ENCODE measurements around the gene PCDHGA6.
"Not testable (repeated sequence)": the region's sequence is repeated elsewhere in the genome, so short reads cannot be mapped to it uniquely, and the experiment has no call there.

The PCDHGA6 gene

GRCh38 chr5:141394401-141395187 lies 20.9 kb downstream of the PCDHGA6 start:
- FAIRE-seq = not testable (repeated sequence)

- not testable (repeated sequence) for FAIRE-seq
Measured at GRCh38 chr5:141397756-141398551, 24.3 kb downstream of the PCDHGA6 start, which contains the start of gene PCDHGB5. PCDHGB5 (plus strand) TSS chr5:141397947; CDS start chr5:141398128, 181 bp downstream.

- FAIRE-seq = no peak
Measured at GRCh38 chr5:141398608-141399007, 24.9 kb downstream of the PCDHGA6 start.

GRCh38 chr5:141399555-141400258 lies 26.0 kb downstream of the PCDHGA6 start:
- FAIRE-seq = no peak

GRCh38 chr5:141402553-141403243 lies 29.0 kb downstream of the PCDHGA6 start, which contains the start of gene PCDHGA9:
PCDHGA9 (plus strand) TSS chr5:141402778; CDS start chr5:141402953, 175 bp downstream.
- FAIRE-seq = peak; percentile 60

GRCh38 chr5:141403387-141403786 lies 29.7 kb downstream of the PCDHGA6 start:
- FAIRE-seq = no peak

- FAIRE-seq = not testable (repeated sequence)
Measured at GRCh38 chr5:141407790-141408505, 34.3 kb downstream of the PCDHGA6 start, which contains the start of gene PCDHGB6. PCDHGB6 (plus strand) TSS chr5:141408021; CDS start chr5:141408203, 182 bp downstream.

- no peak for FAIRE-seq
Measured at GRCh38 chr5:141409598-141410306, 36.1 kb downstream of the PCDHGA6 start.

- no peak for FAIRE-seq
Measured at GRCh38 chr5:141411575-141411974, 37.9 kb downstream of the PCDHGA6 start.

- peak; percentile 90 for FAIRE-seq
Measured at GRCh38 chr5:141412854-141413539, 39.3 kb downstream of the PCDHGA6 start, which contains the start of gene PCDHGA10. PCDHGA10 (plus strand) TSS chr5:141412987; CDS start chr5:141413176, 189 bp downstream.

GRCh38 chr5:141413540-141414069 lies 39.9 kb downstream of the PCDHGA6 start:
- no peak for FAIRE-seq

GRCh38 chr5:141414548-141415274 lies 41.0 kb downstream of the PCDHGA6 start:
- FAIRE-seq = not testable (repeated sequence)

- not testable (repeated sequence) for FAIRE-seq
Measured at GRCh38 chr5:141415275-141415618, 41.6 kb downstream of the PCDHGA6 start.

GRCh38 chr5:141417494-141418172 lies 43.9 kb downstream of the PCDHGA6 start, which contains the start of gene PCDHGB7:
PCDHGB7 (plus strand) TSS chr5:141417677; CDS start chr5:141417860, 183 bp downstream.
- peak; percentile 81 for FAIRE-seq

- FAIRE-seq = no peak
Measured at GRCh38 chr5:141419074-141419880, 45.6 kb downstream of the PCDHGA6 start.

GRCh38 chr5:141420855-141421488 lies 47.3 kb downstream of the PCDHGA6 start, which contains the start of gene PCDHGA11:
PCDHGA11 (plus strand) TSS chr5:141421051; CDS start chr5:141421228, 177 bp downstream.
- no peak for FAIRE-seq

GRCh38 chr5:141421489-141421855 lies 47.8 kb downstream of the PCDHGA6 start:
- no peak for FAIRE-seq
